ENCODE results near the gene ZNF341.
"Not testable (repeated sequence)": the region's sequence is repeated elsewhere in the genome, so short reads cannot be mapped to it uniquely, and the experiment has no call there.

Gene ZNF341

DNA sequence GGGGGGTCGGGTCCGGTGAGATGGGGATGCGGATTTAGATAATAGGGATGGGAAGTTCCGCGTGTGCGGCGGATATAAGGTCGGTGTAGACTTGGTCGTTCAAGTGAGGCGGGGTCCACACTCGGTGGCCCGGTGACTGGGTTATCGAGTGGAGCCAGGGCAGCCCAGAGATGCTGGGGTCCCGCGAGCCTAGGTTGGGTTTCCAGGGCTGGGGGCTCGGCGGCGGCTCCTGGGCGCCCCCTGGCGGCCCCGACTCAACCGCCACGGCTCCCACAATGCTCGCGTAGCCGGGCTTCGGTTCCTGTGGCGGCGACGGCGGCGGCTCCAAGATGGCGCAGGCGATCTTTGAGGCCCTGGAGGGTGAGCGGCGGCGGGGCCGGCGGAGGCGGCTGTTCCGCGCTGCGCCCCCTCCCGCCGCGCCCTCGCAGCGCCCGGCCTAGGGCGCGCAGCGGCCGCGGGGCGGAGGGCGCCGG lies at the start of gene ZNF341:
Gene ZNF341 (plus strand): TSS at position 304 of the 473 bp plus-strand sequence. CDS start 26 bp downstream, at position 330.
- DNase-seq (ENCODE audit: low spot score), result peak; percentile 87

- DNase-seq (ENCODE audit: low spot score), result no peak
These were observed 47.1 kb upstream of the ZNF341 start for GRCh38 chr20:33684533-33685327.

DNA sequence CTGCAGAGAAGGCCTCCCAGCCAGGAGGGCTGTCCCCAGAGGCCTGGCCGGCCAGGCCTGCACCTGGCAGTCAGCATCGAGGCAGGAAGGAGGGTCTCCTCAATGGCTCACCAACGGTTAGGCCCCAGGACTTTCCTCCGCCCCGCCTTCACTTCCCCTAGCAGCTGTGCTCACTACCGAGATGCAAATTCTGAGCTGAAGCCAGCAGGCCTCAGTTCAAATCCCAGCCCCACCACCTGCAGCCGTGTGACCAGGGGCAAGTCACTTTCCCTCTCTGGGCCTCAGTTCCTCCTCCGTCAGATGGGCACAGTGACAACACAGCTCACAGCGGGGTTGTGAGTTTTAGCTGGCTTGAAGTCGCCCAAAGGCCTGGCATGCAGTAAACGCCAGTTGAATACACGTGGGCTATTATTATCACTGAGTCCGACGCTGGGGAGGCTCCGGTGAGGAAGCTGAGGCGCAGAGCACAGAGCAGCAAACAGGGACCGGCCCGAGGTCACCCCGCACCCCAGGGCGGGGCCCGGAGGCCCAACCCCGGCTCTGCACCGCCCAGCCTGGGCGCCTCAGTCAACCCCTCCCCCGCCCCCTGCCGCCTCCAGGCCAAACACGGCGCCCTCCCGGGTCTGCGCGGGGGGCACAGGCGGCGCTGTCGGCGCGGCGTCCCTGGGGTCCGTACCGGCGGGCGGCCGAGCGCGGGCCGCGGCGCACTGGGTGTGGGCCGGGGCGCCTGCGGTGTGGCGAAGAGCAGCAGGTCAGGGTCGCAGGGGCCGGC lies 46.3 kb upstream of the ZNF341 start:
- peak; percentile 57 for DNase-seq (ENCODE audit: low spot score)

- DNase-seq (ENCODE audit: low spot score), result peak; percentile 88
These were observed 45.5 kb upstream of the ZNF341 start, which contains the start of gene E2F1 for GRCh38 chr20:33686100-33686983. Gene E2F1, minus strand, starts transcription at chr20:33686385. Its CDS starts 121 bp downstream, at chr20:33686264.

DNA sequence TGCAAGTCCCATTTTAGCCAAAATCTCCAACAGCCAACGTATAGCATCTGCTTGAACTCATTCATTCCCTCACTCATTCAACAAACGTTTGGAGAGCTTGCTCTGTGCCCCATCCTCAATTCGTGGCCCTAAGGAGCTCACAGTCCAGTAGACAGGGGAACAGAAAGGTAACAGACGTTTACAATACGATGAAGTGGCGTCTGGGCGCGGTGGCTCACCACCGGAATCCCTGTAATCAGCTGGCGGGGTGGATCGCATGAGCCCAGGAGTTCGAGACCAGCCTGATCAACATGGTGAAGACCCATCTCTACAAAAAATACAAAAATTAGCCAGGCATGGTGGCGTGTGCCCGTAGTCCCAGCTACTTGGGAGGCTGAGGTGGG lies 44.8 kb upstream of the ZNF341 start:
- DNase-seq (ENCODE audit: low spot score), result no peak

DNA sequence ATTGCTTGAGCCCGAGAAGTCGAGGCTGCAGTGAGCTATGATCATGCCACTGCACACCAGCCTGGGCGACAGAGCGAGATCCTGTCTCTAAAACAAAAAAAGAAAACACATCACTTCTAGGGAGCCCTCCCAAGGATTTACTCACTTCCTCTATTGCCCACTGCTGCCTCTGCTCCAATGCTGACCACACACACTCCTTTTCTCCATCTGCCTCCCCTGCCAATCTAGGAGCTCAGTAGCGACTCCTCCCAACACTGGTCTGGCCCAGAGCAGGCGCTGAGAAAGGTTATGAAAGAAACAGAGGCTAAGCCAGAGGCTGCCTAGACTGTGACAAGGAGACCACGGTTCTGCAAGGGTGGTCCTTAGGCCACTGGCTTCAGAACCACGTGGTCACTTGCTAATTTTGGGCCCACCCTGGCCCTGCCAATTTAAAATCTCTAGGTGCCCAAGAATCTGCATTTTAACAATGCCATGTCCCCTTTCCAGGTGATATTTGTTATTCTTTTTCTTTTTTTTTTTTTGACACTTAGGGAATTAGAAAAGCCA lies 44.4 kb upstream of the ZNF341 start:
- no peak for DNase-seq (ENCODE audit: low spot score)

- DNase-seq (ENCODE audit: low spot score), result peak; percentile 18
These were observed 43.5 kb upstream of the ZNF341 start for GRCh38 chr20:33687993-33688937.

DNA sequence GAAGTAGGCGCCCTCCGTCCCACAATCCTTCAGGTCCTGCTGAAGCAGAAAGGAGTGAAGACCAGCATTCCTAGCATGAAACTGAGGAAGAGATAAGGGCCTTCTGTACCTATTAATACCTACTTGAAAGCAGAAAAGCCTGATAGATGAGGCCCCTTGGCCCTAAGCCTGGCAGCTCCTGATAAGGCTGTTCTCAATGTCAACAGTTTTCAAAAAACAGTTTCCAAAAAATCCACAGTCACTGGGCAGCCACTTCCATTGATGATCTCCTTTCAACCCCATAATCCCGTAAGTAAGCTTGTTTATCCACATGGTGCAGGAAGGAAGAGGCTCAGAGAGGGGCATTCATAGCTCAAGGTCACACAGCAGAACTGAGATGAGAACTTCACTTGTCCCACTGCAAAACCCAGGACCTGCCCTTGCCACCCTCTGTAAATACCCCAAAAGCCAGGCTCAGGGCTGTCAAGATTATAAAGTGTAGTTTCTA lies 42.8 kb upstream of the ZNF341 start:
- peak; percentile 81 for DNase-seq (ENCODE audit: low spot score)

DNA sequence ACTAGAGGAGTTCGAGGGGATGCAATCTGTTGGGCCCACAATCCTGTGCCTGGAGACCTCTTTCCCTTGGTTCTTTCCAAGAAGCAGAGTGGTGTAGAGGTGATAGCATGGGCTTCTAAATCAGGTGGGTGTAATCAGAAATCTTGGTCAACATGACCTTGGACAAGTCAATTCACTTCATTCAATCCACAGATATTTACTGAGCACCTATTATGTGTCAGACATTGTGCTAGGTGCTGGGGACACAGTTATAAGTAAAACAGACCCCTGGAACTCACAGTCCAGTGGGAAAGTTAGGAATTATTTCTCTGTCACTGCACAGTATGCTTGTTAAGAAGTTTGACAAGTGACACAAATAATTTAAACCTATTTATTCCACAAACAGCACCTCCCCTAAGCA lies 42.3 kb upstream of the ZNF341 start:
- DNase-seq (ENCODE audit: low spot score), result no peak

DNA sequence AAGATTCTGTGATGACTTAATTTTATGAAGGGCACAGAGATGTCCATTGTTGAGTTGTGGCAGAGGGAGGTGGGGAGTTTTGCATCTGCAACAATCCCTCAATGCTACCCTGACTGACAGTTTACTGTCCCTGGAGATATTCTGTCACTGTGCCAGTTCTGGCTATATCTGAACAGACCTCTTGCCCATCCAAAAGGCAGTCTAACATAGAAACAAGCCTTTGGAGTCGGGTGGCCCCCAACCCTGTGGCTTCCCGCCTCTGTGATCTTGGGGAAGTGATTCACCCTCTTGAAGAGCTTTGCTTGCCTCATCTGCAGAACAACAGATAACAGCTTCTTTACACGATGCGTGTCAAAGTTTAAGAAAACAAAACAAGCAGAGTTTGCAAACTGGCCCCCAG lies 41.8 kb upstream of the ZNF341 start:
- peak; percentile 67 for DNase-seq (ENCODE audit: low spot score)

GRCh38 chr20:33693289-33693688 lies 38.5 kb upstream of the ZNF341 start:
- no peak for DNase-seq (ENCODE audit: low spot score)

DNA sequence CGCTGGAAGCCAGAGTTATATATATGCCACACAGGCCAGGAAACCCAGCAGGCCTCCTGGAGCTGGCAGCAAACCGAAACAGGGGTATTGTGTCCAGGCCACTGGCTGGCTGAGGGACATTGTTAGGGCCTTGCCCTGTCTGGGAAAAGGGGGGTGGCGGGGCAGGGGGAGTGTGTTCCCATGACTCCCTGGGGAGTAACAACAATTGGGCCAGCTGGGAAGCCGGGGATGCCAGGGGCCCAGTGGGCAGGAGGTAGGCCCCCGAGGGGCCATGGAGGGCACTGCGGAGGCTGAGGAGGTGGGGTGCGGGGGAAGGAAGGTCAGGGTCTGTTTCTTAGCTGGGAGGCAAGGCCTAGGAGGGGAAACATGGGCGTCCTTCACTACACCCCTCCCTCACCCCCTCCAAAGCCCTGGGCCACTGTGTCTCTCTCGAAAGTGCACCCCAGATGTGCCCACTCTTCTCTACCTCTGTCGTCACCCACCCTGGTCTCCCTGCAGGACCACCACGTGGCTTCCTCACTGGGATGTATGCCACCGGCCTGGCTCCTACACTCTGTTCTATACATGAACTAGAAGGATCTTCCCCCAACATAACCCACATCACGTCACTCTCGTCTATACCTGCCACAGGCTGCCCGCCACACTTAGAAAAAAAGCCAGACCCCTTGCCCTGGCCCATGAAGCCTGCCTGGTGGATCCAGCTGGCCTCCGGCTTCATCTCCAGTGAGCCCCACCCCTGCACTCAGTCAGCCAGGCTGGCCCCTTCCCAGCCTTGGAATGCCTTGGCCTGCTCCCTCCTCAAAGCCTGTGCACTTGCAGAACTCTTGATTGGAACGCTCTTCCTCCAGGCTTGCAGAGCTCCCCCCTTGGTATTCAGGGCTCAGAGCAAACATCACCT lies 37.8 kb upstream of the ZNF341 start:
- DNase-seq (ENCODE audit: low spot score), result no peak

DNA sequence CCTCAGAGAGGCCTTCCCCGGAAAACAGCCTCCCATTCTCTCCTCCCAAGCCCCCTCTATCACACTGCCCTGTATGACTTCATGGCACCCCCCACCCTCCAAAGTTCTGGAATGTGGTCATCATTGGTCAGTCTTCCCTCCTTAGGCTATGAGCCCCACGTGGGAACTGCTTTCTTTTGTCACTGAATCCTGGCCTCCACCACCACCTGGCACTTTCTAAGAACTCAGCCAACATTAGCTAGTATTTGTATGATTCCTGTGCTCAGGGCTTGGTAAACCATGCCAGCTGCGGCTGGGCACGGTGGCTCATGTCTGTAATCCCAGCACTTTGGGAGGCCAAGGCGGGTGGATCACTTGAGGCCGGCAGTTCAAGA lies 37.2 kb upstream of the ZNF341 start:
- DNase-seq (ENCODE audit: low spot score), result no peak

DNA sequence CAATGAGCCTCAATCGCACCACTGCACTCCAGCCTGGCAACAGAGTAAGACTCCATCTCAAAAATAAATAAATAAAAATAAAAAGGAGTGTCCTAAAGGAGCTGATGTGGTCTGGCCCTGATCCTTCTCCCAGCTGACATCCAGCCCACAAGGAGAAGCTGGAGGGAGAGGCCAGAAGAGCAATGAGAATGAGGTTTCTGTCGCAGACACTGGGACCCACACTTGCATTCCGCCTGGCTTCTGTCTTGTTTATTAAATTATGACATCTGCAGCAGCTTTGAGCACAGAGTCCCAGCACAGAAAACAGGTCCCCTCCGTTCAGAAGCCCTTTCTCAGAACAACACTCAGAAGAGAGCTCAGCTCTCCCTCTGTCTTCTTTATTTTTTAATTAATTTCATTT lies 35.3 kb upstream of the ZNF341 start:
- DNase-seq (ENCODE audit: low spot score), result no peak

DNA sequence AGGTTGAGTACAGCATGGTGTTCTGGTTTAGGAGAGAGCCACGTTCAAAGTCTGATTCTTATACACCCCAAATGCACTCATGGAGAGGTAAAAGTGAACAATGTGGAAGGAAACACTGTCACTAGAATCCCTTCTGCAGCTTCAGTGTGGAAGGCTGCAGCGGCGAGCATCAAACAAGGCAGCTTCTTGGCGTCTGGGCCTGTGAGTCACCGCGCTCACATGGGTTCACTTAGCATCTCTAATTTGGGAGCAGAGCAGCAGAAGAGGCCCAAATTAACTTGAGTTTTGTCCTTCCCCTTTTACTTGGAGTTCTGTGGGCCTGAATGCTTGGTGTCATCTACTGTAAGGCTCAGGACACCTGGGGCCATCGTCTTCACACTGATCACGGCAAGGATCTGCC lies 34.7 kb upstream of the ZNF341 start:
- no peak for DNase-seq (ENCODE audit: low spot score)

DNA sequence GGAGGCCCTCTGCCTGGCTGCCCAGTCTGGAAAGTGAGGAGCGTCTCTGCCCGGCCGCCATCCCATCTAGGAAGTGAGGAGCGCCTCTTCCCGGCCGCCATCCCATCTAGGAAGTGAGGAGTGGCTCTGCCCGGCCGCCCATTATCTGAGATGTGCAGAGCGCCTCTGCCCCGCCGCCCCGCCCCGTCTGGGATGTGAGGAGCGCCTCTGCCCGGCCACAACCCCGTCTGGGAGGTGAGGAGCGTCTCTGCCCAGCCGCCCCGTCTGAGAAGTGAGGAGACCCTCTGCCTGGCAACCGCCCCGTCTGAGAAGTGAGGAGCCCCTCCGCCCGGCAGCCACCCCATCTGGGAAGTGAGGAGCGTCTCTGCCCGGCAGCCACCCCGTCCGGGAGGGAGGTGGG lies 32.8 kb upstream of the ZNF341 start:
- not testable (repeated sequence) for DNase-seq (ENCODE audit: low spot score)

- DNase-seq (ENCODE audit: low spot score), result not testable (repeated sequence)
These were observed 30.9 kb upstream of the ZNF341 start for GRCh38 chr20:33700696-33701441.

DNA sequence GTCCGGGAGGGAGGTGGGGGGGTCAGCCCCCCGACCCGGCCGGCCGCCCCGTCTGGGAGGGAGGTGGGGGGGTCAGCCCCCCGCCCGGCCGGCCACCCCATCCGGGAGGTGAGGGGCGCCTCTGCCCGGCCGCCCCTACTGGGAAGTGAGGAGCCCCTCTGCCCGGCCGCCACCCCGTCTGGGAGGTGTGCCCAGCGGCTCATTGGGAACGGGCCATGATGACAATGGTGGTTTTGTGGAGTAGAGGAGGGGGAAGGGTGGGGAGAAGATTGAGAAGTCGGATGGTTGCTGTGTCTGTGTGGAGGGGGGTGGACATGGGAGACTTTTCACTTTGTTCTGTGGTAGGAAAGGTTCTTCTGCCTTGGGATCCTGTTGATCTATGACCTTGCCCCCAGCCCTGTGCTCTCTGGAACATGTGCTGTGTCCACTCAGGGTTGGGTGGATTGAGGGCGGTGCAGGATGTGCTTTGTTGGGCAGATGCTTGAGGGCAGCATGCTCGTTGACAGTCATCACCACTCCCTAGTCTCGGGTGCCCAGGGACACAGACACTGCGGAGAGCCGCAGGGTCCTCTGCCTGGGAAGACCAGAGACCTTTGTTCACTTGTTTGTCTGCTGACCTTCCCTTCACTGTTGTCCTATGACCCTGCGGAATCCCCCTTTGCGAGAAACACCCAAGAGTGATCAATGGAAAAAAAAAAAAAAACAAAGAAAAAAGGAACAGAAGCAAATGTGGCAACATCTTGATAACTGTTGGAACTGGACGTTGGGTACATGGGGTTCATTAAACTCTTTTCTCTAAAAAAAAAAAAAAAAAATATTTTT lies 30.0 kb upstream of the ZNF341 start:
- DNase-seq (ENCODE audit: low spot score), result no peak

All from hematopoietic multipotent progenitor cell treated with erythropoietin and hydrocortisone succinate and interleukin-3 and kit ligand, for 17 days (in vitro differentiated cells).